Small intestine (tissue), 7 donors: ENCODE results near the gene CEP72. TPM values are rescaled to one million over a fixed set of nuclear protein-coding genes. Genes with fewer than 3 reads are reported as not detected.

ENCODE experiments used
- DNase-seq, 2 donors: peaks; one replicate each; pipeline versions ENCODE4 v3.0.0 to v3.0.0-alpha.2; 2013
- FAIRE-seq: peaks from 2 replicates; lab custom pipeline; 2012; peaks lifted over from hg19 to GRCh38; lab: Jason Lieb, UNC
- H3K27ac ChIP-seq, 3 donors: one replicate each; pipeline ENCODE4 v1.5.1; 2013; ENCODE audit warnings: low read length in 2 of 3, mild to moderate bottlenecking in 2 of 3, control low read depth in 1 of 3, inconsistent platforms in 1 of 3, low read depth in 1 of 3, moderate library complexity in 1 of 3
- H3K27me3 ChIP-seq, 3 donors: one replicate each; pipeline ENCODE4 v1.6.1; 2013; ENCODE audit warnings: low read length in 3 of 3, inconsistent platforms in 1 of 3; ENCODE audit not compliant: control insufficient read depth in 3 of 3, insufficient read depth in 3 of 3
- H3K36me3 ChIP-seq, 3 donors: one replicate each; pipeline ENCODE4 v1.6.1; 2013; ENCODE audit warnings: low read length in 3 of 3, inconsistent platforms in 1 of 3, low read depth in 1 of 3, mild to moderate bottlenecking in 1 of 3, moderate library complexity in 1 of 3; ENCODE audit not compliant: control insufficient read depth in 3 of 3, insufficient read depth in 2 of 3
- H3K4me1 ChIP-seq, 3 donors: one replicate each; pipeline ENCODE4 v1.6.1; 2013; ENCODE audit warnings: low read length in 2 of 3, inconsistent platforms in 1 of 3, low read depth in 1 of 3, mild to moderate bottlenecking in 1 of 3, moderate library complexity in 1 of 3; ENCODE audit not compliant: control insufficient read depth in 3 of 3, insufficient read depth in 2 of 3
- H3K4me3 ChIP-seq, 3 donors: one replicate each; pipeline ENCODE4 v1.5.1; 2013; ENCODE audit warnings: low read length in 3 of 3, control low read depth in 1 of 3, inconsistent platforms in 1 of 3, low read depth in 1 of 3, mild to moderate bottlenecking in 1 of 3, moderate library complexity in 1 of 3
- H3K9me3 ChIP-seq, 2 donors: one replicate each; pipeline ENCODE4 v1.6.1; 2013; ENCODE audit warnings: low read depth in 1 of 2, low read length in 1 of 2; ENCODE audit not compliant: control insufficient read depth in 2 of 2, insufficient read depth in 1 of 2
- WGBS, 3 donors: extraction: QIAGEN DNeasy Blood & Tissue Kit; methylation state at CpG; one replicate each; pipeline ENCODE4 v1.1.7; 2013; 5-methylcytosine and 5-hydroxymethylcytosine counted together
- polyA plus RNA-seq, 4 donors: library from polyadenylated mRNA; stranded (reverse) in 3 of 4; unstranded in 1 of 4; fragments of 200-250 nt in 3 of 4; fragments of 120-200 nt in 1 of 4; gene quantifications; one replicate each; pipeline versions ENCODE4 v1.2.1 to v1.2.3, GENCODE V29; 2013
- donor health status: healthy with polysubstance abuse.
- donor health status: control.
- donor health status: control.
- donor health status: Bipolar disorder and iron deficiency.
- donor health status: healthy.

CEP72 gene
- polyA plus RNA-seq, 4 donors = 0.54 to 9.6 (median 4.9) TPM

DNA sequence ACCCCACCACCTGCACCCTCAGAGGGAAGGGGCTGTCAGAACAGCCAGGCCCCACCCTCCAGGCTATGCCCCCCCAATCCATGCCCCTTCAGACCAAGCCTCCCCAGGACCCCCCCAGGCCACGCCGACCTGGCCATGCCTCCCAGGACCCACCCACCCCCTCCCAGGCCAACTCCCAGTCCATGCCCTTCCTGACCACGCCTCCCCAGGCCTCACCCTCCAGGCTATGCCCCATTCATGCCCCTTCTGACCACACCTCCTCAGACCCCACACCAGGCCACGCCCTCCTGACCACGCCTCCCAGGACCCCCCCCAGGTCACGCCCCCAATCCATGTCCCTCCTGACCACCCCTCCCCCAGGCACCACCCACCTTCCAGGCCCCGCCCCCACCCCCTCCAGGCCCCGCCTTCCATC is 53.4 kb downstream of the CEP72 start:
- no peak for DNase-seq
- Histone ChIP-seq H3K27ac (no peak overlapping the region), H3K36me3 (peaks cover 0 to 88% (median 1%) of the 10 kb centered on the region in 3 donors), H3K27me3 (no peaks in the 10 kb centered on the region), H3K4me3 (no peak overlapping the region), H3K9me3 (peaks cover 0 to 25% of the 10 kb centered on the region in 2 donors), H3K4me1 (no peaks in the 10 kb centered on the region)
- FAIRE-seq = no peak
- 80 to 84% (median 83%) methylated on average over 5 to 8 of the region's 8 CpGs for WGBS, 3 donors

GRCh38 chr5:665956-666711 is 54.0 kb downstream of the CEP72 start:
- FAIRE-seq = no peak
- no peak overlapping the region for H3K27ac ChIP-seq
- H3K27me3 ChIP-seq = no peaks in the 10 kb centered on the region
- no peak overlapping the region for H3K4me3 ChIP-seq
- no peaks in the 10 kb centered on the region for H3K4me1 ChIP-seq
- no peak for DNase-seq
- WGBS, 3 donors = 92 to 95% (median 93%) methylated on average over 37 to 40 of the region's 40 CpGs
- peaks cover 0 to 82% (median 0%) of the 10 kb centered on the region in 3 donors for H3K36me3 ChIP-seq
- H3K9me3 ChIP-seq = peaks cover 0 to 25% of the 10 kb centered on the region in 2 donors

DNA sequence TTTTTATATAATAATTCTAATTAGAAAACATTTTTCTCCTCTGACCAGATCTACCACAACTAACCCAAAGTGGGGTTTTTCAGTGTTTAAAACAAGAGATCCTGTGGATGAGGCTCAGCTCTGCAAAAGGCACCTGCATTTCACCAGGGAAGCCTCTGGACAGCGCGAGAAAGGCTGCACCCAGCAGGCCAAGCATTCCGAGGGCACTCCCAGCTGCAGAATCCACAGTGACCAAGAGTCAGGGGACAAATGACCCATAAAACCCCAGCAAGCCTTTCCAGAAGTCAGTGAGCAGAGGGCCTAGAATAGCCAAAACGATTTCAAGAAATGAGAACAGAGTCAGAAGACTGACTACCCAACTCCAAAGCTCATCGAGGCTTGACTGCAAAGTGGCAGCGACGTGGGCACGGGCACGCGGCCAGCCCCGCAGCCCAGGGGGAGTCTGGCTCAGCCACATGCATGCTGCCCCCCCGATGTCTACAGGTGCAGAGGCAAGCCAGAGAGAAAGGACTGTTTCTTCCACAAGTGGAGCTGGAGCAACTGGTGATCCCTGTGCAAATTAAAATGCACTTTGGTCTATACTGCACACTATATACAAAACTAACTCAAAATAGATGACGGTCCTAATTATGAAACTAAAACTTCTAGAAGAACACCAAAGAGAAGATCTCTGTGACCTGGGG is 54.8 kb downstream of the CEP72 start:
- H3K27me3 ChIP-seq = no peaks in the 10 kb centered on the region
- no peak for DNase-seq
- peaks cover 1 to 6% (median 2%) of the 10 kb centered on the region in 3 donors for H3K4me1 ChIP-seq

DNA sequence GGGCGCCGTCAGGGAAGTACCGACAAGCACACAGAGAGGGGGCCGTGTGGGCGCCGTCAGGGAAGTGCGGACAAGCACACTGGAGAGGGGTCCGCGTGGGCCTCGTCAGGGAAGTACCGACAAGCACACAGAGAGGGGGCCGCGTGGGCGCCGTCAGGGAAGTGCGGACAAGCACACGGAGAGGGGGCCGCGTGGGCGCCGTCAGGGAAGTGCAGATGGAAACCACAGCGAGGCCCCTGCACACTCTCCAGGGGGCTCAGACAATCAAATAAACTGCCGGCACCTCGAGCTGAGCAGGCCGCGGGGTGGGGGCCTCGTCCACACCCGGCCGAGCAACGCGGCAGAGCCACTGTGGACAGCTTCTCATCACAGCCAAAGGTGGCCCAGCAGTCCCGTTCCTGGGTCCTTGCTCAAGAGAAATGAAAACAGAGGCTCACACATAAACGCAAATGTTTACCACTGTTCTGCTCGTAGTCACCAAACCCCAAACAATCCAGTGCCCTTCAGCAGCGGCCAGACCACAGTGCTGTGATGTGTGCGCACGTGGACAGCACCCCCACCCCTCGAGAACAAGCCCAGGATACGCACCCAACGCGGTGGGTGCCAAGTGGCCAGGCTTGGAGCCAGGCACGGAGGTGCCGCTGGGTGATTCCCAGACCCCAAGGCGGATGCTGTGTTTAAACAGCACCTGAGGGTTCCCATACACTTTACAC is 56.3 kb downstream of the CEP72 start:
- Histone ChIP-seq H3K27ac (no peak overlapping the region), H3K4me3 (no peak overlapping the region), H3K36me3 (peaks cover 0 to 59% (median 0%) of the 10 kb centered on the region in 3 donors), H3K4me1 (peaks cover 6 to 21% (median 13%) of the 10 kb centered on the region in 3 donors), H3K27me3 (no peaks in the 10 kb centered on the region), H3K9me3 (peaks cover 0 to 2% of the 10 kb centered on the region in 2 donors)
- DNase-seq (no peak), FAIRE-seq (no peak)
- WGBS, 3 donors = 84 to 91% (median 88%) methylated on average over 42 to 44 of the region's 44 CpGs

More for the DNA sequence above, 54.8 kb downstream of the CEP72 start:
- Histone ChIP-seq H3K4me3 (no peak overlapping the region), H3K9me3 (peaks cover 0 to 17% of the 10 kb centered on the region in 2 donors), H3K36me3 (peaks cover 0 to 74% (median 0%) of the 10 kb centered on the region in 3 donors), H3K27ac (no peak overlapping the region)
- 93% methylated on average over 13 of the region's 13 CpGs for WGBS, 3 donors
- no peak for FAIRE-seq

DNA sequence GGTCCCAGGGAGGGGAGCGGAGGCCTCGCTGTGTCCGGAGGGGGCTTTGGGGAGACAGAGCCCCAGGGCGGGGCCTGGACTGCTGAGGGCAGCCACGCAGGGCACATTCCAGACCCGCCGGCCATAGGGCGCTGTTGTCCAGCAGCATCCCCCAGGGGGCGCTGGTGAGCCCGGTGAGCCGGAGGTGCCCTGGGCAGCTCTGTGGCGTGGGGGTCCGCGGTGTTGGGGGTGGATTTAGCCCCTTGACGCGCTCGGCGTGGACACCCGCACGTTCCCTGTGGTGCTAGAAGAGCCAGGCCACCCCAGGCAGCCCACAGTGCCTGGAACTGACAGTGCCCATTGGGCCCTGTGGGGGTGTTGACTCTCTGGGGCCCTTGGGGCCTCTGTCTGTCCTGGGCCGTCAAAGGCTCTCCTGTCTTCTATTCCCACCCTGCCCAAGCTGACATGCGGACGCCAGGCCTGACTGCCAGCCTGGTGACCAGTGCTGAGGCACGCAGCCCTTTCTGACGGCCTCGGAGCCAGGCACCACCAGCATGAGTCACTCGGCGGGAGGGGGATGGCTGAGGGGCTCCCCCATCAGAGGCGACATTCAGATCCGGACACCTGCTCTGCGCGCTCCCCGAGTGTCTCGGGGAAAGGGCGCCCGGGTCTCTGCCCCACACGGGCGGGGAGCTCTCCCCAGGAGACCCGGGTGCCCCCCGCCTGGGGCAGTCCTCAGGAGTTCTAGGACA is 57.1 kb downstream of the CEP72 start:
- FAIRE-seq (no peak), DNase-seq (peak; percentile 30 to 44)
- 58 to 70% (median 69%) methylated on average over 40 of the region's 40 CpGs for WGBS, 3 donors
- Histone ChIP-seq H3K4me3 (no peak overlapping the region), H3K9me3 (no peaks in the 10 kb centered on the region), H3K27ac (no peak overlapping the region), H3K27me3 (no peaks in the 10 kb centered on the region), H3K4me1 (peaks cover 6 to 30% (median 15%) of the 10 kb centered on the region in 3 donors), H3K36me3 (peaks cover 0 to 51% (median 0%) of the 10 kb centered on the region in 3 donors)

DNA sequence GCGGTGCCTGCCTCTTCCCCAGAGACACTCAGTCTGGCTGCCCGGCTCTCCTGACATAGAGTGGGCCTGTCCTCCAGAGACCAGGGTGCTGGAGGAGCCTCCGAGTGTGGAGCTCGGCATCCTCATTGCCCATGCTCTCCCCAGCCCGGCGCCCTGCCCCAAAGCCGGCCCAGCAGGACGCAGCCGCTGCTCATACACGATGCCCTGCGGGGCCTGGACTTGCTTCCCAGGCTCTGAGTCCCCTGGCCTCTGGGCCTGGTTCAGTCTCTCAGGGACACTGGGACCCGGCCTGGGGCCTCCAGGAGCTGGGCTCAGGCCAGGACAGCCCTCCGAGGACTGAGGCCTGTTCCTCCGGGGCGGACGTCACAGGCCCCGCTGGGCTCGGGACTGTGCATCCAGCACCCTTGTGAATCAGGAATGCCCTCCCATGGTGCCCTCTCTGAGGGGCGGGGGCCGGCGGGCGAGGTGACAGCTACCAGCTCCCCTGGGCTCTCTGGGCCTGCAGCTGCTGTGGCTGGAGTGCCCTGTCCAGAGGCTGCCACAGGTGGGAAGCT is 57.8 kb downstream of the CEP72 start:
- no peak for FAIRE-seq
- WGBS, 3 donors = 84 to 88% (median 85%) methylated on average over 19 to 22 of the region's 22 CpGs

DNA sequence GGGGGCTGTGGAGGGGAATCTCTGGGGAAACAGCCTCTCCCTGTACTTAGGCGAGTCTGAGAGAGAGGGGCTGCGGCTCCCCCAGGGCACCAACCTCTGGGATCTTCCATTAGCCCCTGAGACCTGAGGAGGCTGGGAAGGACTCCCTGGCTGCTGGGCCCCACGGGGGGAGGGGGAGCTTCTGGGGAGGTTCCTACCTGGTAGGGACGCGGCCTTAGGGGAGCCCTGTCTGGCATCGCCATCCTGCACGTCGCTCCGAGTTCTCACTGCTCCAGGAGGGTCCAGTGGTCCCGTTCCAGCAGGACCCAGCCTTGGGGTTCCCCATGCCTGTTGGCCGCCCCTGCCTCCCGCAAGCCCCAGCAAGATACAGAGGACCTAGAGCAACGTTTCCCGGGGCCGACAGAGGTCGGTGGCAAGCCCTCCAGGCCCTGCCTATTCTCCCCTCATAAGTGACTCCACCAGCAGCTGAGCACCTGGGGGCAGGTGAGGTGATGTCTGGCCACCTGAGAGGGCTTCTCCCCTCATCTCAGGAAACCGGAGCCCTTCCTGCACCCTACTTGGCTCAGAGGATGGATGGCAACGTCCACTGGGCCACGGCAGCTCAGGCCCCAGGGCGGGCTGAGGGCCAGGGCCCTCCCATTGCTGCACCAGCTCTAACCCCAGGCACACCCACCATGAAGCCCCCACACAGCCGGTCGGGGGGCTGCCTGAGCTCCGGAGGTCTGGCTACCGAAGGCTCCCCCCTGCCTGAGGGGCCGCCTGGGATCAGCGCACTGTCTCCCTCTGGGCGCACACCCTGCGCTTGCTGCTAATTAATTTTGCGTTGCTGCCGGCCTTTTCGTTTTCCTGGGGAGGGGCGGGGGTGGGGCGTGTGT is 58.5 kb downstream of the CEP72 start:
- FAIRE-seq = no peak
- Histone ChIP-seq H3K4me3 (no peak overlapping the region), H3K27me3 (no peaks in the 10 kb centered on the region), H3K36me3 (peaks cover 0 to 42% (median 0%) of the 10 kb centered on the region in 3 donors), H3K4me1 (peaks cover 6 to 32% (median 15%) of the 10 kb centered on the region in 3 donors), H3K9me3 (no peaks in the 10 kb centered on the region), H3K27ac (no peak overlapping the region)
- no peak for DNase-seq
- 50 to 64% (median 64%) methylated on average over 29 to 33 of the region's 33 CpGs for WGBS, 3 donors

More for the DNA sequence above, 57.8 kb downstream of the CEP72 start:
- Histone ChIP-seq H3K27me3 (no peaks in the 10 kb centered on the region), H3K4me3 (no peak overlapping the region), H3K27ac (no peak overlapping the region), H3K36me3 (peaks cover 0 to 47% (median 0%) of the 10 kb centered on the region in 3 donors), H3K9me3 (no peaks in the 10 kb centered on the region), H3K4me1 (peaks cover 6 to 32% (median 15%) of the 10 kb centered on the region in 3 donors)
- no peak for DNase-seq
